NCI-H446 (cell line): Measurements from ENCODE around the gene ARRB2.

Experiments
- DNase-seq, 2 experiments: peaks; one replicate each; lab custom pipeline; 2025; lab: John Stamatoyannopoulos, UW

Gene ARRB2

GRCh38 chr17:4764595-4764994 lies 54.2 kb downstream of the ARRB2 start:
- no peak for DNase-seq

GRCh38 chr17:4766201-4766600 lies 55.8 kb downstream of the ARRB2 start:
- no peak for DNase-seq

- DNase-seq = no peak
Observed at GRCh38 chr17:4766723-4767122, 56.3 kb downstream of the ARRB2 start.

- no peak for DNase-seq
Observed at GRCh38 chr17:4768298-4768697, 57.9 kb downstream of the ARRB2 start.

GRCh38 chr17:4769628-4770027 lies 59.2 kb downstream of the ARRB2 start:
- DNase-seq = no peak
